Gastrocnemius medialis (tissue), 4 donors: ENCODE measurements around the gene LRRC1. TPM values are rescaled to one million over a fixed set of nuclear protein-coding genes. Genes with fewer than 3 reads are reported as not detected.

Source experiments
- ATAC-seq, 2 donors: fragments of 150-250 bp; one replicate each; pipeline ENCODE4 v1.9.1; 2016
- DNase-seq, 2 donors: peaks; one replicate each; pipeline ENCODE4 v3.0.0-alpha.2; 2019
- H3K27ac ChIP-seq, 4 donors: fragments of 200-600 bp; sonication (generic); 1 replicate in 1 of 4; 2 replicates in 3 of 4; pipeline ENCODE4 v1.5.1; 2016 to 2018; ENCODE audit warnings: mild to moderate bottlenecking in 2 of 4, moderate library complexity in 1 of 4
- H3K27me3 ChIP-seq, 3 donors: fragments of 200-600 bp; sonication (generic) in 2 of 3; 1 replicate in 1 of 3; 2 replicates in 2 of 3; pipeline versions ENCODE4 v1.5.1 to v1.6.0; 2016 to 2019; ENCODE audit warnings: mild to moderate bottlenecking in 1 of 3, moderate library complexity in 1 of 3
- H3K36me3 ChIP-seq, 2 donors: fragments of 200-600 bp; sonication (generic) in 1 of 2; one replicate each; pipeline ENCODE4 v1.5.1; 2017 to 2018
- H3K4me1 ChIP-seq, 2 donors: fragments of 200-600 bp; sonication (generic) in 1 of 2; one replicate each; pipeline ENCODE4 v1.5.1; 2016 to 2017; ENCODE audit warnings: mild to moderate bottlenecking in 2 of 2
- H3K4me3 ChIP-seq, 4 donors: fragments of 200-600 bp; sonication (generic) in 3 of 4; 1 replicate in 1 of 4; 2 replicates in 3 of 4; pipeline ENCODE4 v1.5.1; 2016 to 2019; ENCODE audit warnings: mild to moderate bottlenecking in 2 of 4
- H3K9me3 ChIP-seq, 3 donors: fragments of 200-600 bp; sonication (generic) in 2 of 3; 1 replicate in 1 of 3; 2 replicates in 2 of 3; pipeline ENCODE4 v1.5.1; 2016 to 2019
- CTCF ChIP-seq, 5 experiments: fragments of 450-650 bp in 3 of 5; fragments of 200-600 bp in 2 of 5; sonication (generic) in 2 of 5; IDR thresholded peaks in 4 of 5; conservative IDR thresholded peaks in 1 of 5; 1 replicate in 4 of 5; 2 replicates in 1 of 5; pipeline ENCODE4 v1.5.1; 2016 to 2019; ENCODE audit warnings: antibody characterized with exemption in 5 of 5, mild to moderate bottlenecking in 3 of 5, moderate library complexity in 3 of 5
- POLR2A ChIP-seq, 2 donors: fragments of 450-650 bp; IDR thresholded peaks; one replicate each; pipeline ENCODE4 v1.6.1; 2017; ENCODE audit warnings: antibody characterized with exemption in 2 of 2, mild to moderate bottlenecking in 2 of 2, moderate library complexity in 2 of 2
- in situ Hi-C, 4 donors: fragments of 200-750 bp; cut with MboI; loops; one replicate each; pipeline versions ENCODE4 v1.15.0 to v1.8.0; 2017; ENCODE audit warnings: low sequenced_read_pairs in 4 of 4
- intact Hi-C: fragments of 100-400 bp; cut with DNase I; formaldehyde crosslinking; loops from one replicate; pipeline ENCODE4 v1.15.1; 2023; ENCODE audit warnings: low total_unique reads
- total RNA-seq, 4 donors: library from RNA; depleted of rRNA; stranded (reverse); fragments of >200 nt; gene quantifications; one replicate each; pipeline versions ENCODE4 v1.1.0 to v1.2.3, GENCODE V29; 2016

Gene LRRC1
- total RNA-seq, 4 donors from 2014 or later = 0.67 to 8.5 (median 2.4) TPM

DNA sequence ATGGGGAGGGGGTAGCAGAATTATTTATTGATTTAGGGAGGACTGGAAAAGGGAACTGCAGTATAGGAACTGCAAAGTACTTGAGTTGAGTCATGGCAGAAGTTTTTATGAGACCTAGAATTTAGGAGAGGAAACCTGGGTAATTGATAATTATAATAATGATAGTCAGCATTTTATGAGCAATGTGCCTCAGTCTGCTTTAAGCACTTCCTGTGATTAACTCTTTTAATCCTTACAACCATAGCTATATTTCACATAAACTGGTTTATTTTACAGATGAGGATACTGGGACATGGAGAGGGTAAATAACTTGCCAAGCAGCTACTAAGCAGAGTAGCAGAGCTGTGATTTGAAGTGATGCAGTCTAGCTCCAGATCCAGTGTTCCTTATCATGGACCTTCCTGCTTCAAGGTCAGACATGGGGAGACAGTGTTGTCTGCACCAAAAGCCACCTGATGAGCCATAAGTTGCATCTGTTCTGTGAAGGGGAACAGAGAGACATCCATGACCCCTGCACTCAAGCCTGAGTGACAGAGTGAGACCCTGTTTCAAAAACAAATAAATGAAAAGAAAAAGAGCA, 13.6 kb downstream of the LRRC1 start:
- no peak for TF ChIP-seq POLR2A (IDR thresholded peaks at IDR 0.05)
- TF ChIP-seq CTCF (IDR thresholded peaks at IDR 0.05 in 4 of 5, conservative IDR thresholded peaks at IDR 0.05 in 1 of 5) = no peak
- no peak overlapping the region for H3K27ac ChIP-seq
- H3K4me1 ChIP-seq = no peaks in the 10 kb centered on the region
- no peak overlapping the region for H3K4me3 ChIP-seq
- intact Hi-C loops (no loop called here), in situ Hi-C loops (no loop called here)
- H3K27me3 ChIP-seq = no peaks in the 10 kb centered on the region
- H3K9me3 ChIP-seq = no peaks in the 10 kb centered on the region
- no peaks in the 10 kb centered on the region for H3K36me3 ChIP-seq
- no peak for ATAC-seq
- DNase-seq = no peak

GRCh38 chr6:53809691-53810090, 14.9 kb downstream of the LRRC1 start:
- TF ChIP-seq POLR2A (IDR thresholded peaks at IDR 0.05) (no peak), CTCF (IDR thresholded peaks at IDR 0.05 in 4 of 5, conservative IDR thresholded peaks at IDR 0.05 in 1 of 5) (no peak)
- intact Hi-C loops = no loop called here
- no peak for DNase-seq
- Histone ChIP-seq H3K9me3 (no peaks in the 10 kb centered on the region), H3K27ac (no peak overlapping the region), H3K36me3 (no peaks in the 10 kb centered on the region), H3K27me3 (no peaks in the 10 kb centered on the region), H3K4me1 (no peaks in the 10 kb centered on the region), H3K4me3 (no peak overlapping the region)
- ATAC-seq = no peak
- in situ Hi-C loops = no loop called here

GRCh38 chr6:53811082-53811481, 16.3 kb downstream of the LRRC1 start:
- Histone ChIP-seq H3K4me3 (no peak overlapping the region), H3K27ac (no peak overlapping the region), H3K36me3 (no peaks in the 10 kb centered on the region), H3K9me3 (no peaks in the 10 kb centered on the region), H3K4me1 (no peaks in the 10 kb centered on the region), H3K27me3 (no peaks in the 10 kb centered on the region)
- in situ Hi-C loops (no loop called here), intact Hi-C loops (no loop called here)
- no peak for ATAC-seq
- TF ChIP-seq CTCF (IDR thresholded peaks at IDR 0.05 in 4 of 5, conservative IDR thresholded peaks at IDR 0.05 in 1 of 5) (no peak), POLR2A (IDR thresholded peaks at IDR 0.05) (no peak)
- DNase-seq = no peak

DNA sequence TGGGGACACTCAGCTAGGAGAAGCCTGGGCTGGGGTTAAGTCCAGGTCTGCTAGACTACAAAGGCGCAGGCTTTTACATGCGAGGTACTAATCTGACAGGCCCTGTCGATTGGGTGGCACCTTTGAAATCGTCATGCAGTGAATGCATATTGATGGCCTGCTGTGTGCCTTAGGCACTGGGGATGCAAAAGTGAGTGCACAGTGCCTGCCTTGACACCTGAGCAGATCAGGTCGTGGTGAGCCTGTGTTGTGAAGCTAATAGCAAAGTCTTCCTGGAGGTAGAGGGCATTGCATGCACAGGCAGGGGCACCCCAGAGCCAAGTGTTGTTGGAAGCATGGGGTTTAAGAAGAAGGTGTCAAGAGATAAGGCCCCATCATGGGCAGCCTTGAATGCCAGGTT, 16.9 kb downstream of the LRRC1 start:
- intact Hi-C loops = no loop called here
- Histone ChIP-seq H3K9me3 (no peaks in the 10 kb centered on the region), H3K27ac (no peak overlapping the region), H3K4me3 (no peak overlapping the region), H3K27me3 (no peaks in the 10 kb centered on the region), H3K4me1 (no peaks in the 10 kb centered on the region), H3K36me3 (no peaks in the 10 kb centered on the region)
- no peak for DNase-seq
- TF ChIP-seq POLR2A (IDR thresholded peaks at IDR 0.05) (no peak), CTCF (IDR thresholded peaks at IDR 0.05 in 4 of 5, conservative IDR thresholded peaks at IDR 0.05 in 1 of 5) (no peak)
- no peak for ATAC-seq
- in situ Hi-C loops = no loop called here

DNA sequence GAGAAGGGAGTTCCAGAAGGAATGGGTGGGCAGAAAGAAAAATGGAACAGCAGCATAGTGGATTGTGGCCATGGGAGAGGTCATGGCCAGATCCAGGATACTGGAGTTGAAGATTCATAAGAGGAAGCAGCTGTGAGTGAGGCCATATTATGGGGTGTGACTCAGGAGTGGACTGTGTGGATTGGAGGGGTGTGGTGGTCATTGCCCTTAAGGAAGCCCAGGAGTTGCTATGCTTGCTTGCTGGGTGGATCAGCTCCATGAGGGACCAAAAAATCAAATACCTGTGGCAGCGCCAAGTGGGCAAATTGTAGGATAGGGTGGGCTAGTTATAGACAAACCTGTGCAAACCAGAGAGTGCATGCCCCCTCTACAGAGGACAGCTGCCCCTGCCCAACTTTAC, 18.3 kb downstream of the LRRC1 start:
- DNase-seq (no peak), ATAC-seq (no peak)
- Histone ChIP-seq H3K4me3 (no peak overlapping the region), H3K9me3 (no peaks in the 10 kb centered on the region), H3K36me3 (no peaks in the 10 kb centered on the region), H3K4me1 (no peaks in the 10 kb centered on the region), H3K27ac (no peak overlapping the region), H3K27me3 (no peaks in the 10 kb centered on the region)
- in situ Hi-C loops = no loop called here
- no peak for TF ChIP-seq CTCF (IDR thresholded peaks at IDR 0.05 in 4 of 5, conservative IDR thresholded peaks at IDR 0.05 in 1 of 5)
- TF ChIP-seq POLR2A (IDR thresholded peaks at IDR 0.05) = no peak
- intact Hi-C loops = no loop called here
